HTERT RPE-1 (cell line): ENCODE data around the gene MT1E.
"Not testable (repeated sequence)": the region's sequence is repeated elsewhere in the genome, so short reads cannot be mapped to it uniquely, and the experiment has no call there.

Experiments used
- in situ Hi-C: fragments of 300-500 bp; cut with MboI; formaldehyde crosslinking; loops from 4 replicates; pipeline ENCODE4 v1.14.3; 2020; ENCODE audit warnings: low sequenced_read_pairs

MT1E gene

DNA sequence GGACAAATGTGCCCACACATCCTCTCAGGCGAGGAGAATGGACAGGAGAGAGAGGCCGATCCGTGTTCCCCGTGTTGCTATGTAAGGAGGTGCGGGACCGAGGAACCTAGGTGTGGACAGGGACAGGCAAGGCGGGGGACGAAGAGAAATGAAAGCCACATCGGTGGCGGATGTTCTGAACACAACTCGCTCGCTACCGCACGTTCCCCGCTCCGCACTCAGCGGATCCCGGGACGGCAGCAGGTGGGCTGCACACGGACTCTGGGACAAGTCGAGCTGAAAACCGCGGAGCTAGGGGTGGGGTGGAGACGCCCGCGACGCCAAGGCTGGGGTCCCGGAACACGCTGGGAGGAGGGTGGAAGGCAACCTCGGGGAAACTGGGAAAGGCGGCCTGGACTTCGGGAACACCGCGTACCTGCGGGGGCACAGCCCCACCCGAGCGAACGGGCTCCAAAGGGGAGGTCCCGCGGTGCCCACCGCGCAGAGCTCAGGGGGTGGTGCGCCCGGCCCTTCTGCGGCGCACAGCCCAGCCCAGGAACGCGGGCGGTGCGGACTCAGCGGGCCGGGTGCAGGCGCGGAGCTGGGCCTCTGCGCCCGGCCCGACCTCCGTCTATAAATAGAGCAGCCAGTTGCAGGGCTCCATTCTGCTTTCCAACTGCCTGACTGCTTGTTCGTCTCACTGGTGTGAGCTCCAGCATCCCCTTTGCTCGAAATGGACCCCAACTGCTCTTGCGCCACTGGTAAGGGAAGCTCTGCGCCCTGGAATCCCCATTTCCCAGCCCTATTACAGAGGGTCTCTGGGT, at the start of gene MT1E:
Gene MT1E (plus strand): TSS at position 642 of the 803 bp plus-strand sequence. CDS start 71 bp downstream, at position 713.
- in situ Hi-C loops = no loop called here

DNA sequence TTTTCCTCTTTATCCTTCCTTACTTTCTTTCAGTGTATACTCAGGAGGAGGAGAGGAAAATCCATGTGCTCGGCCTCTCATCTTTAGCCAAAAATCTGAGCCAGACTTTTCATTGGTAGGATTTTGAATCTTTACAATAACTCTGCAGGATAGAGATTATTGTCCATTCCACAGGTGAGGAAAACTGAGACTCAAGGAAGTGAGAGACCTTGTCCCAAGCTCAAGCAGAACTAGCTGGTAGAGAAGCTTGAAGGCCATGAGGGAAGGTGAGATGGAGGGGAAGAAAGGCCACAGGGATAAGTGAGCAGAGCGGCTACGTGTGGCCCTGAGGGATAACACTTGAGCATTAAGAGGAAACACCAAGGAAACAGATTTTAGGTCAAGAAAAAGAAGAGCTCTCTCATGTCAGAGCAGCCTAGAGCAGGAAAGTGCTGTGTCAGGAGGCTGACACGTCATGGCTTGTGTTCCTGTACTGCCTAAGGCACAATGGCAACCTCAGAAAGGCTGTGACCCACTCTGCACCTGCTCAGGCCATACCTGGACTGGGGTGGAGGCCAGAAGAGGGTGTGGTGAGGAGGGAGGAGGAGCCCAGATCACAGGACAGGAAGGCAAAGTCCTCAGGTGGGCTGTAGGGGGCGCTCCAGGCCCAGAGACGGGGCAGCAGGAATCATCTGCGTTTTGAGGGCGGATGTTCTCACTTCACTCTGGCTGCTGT, 48.8 kb upstream of the MT1E start:
- in situ Hi-C loops = no loop called here

DNA sequence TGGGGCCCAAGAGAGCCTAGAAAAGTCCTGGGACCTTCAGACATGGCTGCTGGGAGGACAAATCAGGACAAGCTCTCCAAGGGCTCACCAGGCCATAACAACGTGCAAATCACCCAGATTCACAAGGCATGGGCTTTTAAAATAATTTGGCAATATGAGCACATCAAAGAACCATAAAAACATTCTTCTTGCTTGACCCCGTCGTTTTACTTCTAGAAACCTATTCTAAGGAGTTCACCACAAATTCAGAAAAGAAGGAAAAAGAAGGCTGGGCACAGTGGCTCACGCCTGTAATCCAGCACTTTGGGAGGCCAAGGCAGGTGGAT, 48.3 kb upstream of the MT1E start:
- in situ Hi-C loops = no loop called here

DNA sequence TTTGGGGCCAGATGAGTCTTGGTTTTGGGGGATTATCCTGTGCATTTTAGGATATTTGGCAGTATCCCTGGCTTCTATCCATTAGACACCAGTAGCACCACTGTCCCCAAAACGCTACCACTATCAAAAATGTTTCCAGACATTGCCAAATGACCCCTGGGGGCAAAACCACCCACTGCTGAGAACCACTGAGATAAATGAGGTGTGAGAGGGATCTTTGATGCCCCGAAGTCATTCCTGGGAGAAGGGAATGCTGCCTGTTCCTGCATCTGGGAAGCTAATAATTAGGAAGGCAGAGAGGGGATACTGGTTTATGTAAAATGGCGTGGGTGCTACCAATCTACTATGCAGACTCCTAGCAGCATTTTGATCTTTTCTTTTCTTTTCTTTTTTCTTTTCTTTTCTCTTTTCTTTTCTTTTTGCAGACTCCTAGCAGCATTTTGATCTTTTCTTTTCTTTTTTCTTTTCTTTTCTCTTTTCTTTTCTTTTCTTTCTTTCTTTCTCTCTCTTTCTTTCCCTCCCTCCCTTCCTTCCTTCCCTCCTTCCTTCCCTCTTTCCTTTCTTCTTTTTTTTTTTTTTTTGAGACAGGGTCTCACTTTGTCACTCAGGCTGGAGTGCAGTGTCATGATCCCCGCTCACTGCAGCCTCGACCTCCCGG, 45.1 kb upstream of the MT1E start:
- in situ Hi-C loops = no loop called here

DNA sequence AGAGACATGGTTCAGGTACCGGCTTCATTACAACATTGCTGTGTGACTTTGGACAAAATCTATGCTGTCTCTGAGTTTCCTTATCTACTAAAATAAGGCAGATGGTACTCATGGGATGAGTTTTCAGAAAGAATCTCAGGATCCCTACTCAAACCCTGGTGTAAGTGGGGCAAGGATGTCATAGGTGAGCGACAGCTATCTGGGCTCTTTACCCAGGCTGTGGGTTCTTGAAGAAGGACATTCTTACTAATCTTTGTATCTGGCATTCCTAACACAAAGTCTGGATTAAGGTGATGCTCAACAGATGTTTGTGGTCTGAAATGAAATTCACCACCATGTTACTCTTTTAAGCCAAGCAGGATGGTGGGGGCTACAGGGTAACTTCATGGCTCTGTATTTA, 42.7 kb upstream of the MT1E start:
- in situ Hi-C loops = not testable (repeated sequence)

DNA sequence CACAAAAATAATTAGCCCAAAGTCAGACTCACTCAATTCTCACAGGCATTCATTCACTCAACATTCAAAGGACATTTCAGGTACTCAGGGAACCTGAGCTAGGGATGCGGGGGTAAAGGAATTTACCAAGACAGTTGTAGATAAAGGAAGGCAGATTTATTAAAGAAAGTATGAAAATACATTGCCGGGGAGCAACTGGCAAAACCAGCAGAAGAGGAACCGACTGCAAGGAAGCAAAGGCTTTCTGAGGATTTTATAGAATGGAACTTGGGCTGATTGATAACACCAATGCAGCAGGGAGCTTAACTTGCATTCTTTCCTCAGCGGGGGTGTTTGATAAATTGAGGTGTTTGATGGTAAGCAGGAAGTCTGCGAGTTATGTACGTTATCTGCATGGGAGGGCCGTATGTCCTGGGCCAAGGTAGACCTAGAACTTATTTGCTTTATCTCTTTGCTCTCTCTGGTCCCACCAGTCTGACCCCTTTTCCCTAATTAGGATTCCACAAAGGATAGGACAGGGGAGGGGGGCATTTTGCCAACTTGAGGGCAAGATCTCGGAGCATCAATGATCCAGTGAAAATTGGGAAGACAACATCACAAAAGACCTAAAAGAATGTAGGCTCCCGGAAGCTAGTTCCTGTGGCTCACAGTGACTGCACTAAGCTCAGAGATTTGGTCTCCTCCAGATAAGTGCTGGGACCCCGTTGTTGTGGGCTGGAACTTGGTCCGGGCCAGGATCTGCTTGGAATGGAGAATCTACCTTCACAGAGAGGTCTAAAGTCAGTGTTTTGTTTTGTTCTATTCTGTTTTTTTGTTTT, 42.0 kb upstream of the MT1E start:
- in situ Hi-C loops = no loop called here

DNA sequence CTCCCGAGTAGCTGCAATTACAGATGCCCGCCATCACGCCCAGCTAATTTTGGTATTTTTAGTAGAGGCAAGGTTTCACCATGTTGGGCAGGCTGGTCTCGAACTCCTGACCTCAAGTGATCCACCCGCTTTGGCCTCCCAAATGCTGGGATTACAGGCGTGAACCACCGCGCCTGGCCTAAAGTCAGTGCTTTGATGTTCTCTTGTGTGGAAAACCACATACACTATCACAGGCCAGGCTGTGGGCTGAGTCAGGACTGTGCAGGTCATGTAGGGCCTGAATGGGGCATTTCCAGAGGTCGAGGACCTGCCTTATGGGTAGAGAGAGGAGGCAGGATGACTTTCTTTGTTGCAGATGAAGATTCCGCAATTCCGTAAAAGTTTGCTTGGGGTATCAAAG, 41.3 kb upstream of the MT1E start:
- in situ Hi-C loops = no loop called here

DNA sequence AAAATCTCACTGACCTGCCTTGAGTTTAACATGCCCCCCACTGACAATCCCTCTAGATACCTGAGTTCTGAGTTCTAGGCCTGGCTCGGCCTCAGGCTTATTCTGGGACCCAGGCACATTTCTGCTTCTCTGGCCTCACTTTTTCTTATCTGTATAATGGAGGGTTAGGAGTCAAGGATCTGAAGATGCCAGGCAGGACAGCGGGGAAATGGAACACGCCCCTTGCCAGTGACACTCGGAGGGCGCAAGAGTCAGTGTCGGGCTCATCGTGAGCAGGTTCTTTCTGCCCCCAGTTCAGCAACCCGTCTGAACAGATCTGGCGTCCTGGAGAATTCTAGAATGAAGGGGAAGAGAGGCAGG, 36.8 kb upstream of the MT1E start:
- in situ Hi-C loops = no loop called here

DNA sequence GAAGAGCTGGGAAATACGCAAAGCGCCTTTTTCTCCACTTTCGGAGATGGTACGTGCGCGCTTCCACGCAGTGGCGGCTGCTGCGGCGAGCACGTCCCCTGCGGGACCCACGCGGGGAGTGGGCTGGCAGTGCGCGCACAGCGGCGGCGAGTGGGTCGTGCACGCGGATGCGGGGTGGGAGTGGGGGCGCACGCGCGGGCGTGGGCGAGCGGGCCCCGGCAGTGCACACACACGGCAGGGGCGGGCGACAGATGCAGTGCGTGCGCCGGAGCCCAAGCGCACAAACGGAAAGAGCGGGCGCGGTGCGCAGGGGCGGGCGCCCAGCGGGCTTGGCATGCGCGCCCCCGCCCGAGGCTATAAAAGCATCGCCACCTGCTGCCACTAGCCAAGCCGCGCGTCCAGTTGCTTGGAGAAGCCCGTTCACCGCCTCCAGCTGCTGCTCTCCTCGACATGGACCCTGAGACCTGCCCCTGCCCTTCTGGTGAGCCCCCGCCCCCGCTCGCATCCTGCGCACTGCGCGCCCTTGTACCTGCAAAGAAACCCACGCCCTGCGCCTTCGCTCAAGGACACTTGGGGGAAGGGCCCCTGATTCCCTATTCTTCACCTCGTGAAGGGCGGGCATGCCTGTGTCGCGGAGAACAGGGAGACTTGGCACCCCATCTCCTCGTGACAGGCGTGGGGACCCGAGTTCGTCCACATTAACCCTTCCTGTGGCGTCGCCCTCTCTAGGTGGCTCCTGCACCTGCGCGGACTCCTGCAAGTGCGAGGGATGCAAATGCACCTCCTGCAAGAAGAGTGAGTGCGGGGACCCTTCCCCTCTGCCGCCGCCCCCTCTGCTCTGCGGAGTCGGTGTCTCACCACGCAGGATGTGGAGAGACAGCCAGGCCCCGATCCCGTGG, 36.2 kb upstream of the MT1E start, which contains the start of gene MT3:
Gene MT3 (plus strand): TSS at position 388 of the 899 bp plus-strand sequence. CDS start 63 bp downstream, at position 451.
- in situ Hi-C loops = no loop called here

DNA sequence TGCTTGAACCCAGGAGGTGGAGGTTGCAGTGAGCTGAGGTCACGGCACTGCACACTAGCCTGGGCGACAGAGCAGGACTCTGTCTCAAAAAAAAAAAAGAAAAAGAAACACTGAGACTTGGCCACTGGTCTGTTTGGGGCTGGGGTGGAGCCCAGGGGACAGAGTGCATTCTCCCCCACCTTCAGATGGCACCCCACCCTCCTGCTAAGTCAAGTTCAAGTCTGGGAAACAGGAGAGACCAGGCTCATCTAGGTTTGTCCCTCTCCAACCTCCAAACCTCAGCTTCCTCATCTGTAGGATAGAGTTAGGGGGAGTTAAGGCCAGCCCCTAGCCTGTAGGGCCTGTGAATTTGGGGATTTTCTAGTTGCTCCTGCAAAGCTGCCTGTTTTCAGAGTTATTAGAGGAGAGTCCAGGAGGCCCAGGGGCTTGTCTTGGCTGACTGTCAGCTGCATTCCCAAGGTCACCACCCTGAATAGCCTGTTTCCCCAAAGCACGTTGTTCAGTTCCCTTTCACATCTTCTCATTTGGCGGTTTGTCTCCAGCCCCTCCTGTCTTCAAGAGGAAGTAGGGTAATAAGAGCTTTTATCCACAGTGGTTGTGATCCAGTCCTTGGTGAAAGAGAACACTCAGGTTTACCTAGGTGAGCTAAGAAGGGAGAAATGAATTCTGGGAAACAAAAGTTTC, 34.1 kb upstream of the MT1E start:
- in situ Hi-C loops = no loop called here

DNA sequence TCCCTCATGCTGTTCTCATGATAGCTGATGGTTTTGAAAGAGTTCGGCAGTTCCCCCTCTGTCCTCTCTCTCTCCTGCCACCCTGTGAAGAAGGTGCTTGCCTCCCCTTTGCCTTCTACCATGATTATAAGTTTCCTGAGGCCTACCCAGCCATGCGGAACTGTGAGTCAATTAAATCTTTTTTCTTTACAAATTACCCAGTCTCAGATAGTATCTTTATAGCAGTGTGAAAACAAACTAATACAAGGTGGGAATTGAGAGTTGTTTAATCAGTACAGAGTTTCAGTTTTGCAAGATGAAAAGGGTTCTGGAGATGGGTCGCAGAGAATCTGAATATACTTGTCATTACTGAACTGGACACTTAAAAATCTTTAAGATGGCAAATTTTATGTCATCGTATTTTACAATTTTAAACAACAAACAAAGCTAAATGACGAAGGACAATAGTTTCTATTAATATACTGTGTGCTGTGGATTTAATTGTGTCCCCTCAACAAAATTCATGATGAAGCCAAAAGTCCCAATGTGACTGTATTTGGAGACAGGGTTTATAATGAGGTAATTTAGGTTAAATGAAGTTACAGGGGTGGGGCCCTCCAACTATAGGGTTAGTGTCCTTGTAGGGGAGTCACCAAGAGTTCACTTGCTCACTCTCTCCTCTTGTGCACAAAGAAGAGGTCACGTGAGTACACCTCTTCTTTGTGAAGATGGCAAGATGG, 31.8 kb upstream of the MT1E start:
- in situ Hi-C loops = no loop called here

DNA sequence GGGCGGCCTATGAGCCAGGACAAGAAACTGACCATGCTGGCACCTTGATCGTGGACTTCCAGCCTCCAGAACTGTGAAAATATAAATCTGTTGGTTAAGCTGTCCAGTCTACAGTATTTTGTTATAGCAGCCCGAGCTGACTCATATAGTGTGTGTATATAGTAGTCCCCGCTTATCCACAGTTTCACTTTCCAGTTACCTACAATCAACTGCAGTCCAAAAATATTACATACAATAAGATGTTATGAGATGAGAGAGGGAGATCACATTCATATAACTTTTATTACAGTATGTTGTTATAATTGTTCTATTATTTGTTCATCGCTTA, 31.3 kb upstream of the MT1E start:
- in situ Hi-C loops = no loop called here

DNA sequence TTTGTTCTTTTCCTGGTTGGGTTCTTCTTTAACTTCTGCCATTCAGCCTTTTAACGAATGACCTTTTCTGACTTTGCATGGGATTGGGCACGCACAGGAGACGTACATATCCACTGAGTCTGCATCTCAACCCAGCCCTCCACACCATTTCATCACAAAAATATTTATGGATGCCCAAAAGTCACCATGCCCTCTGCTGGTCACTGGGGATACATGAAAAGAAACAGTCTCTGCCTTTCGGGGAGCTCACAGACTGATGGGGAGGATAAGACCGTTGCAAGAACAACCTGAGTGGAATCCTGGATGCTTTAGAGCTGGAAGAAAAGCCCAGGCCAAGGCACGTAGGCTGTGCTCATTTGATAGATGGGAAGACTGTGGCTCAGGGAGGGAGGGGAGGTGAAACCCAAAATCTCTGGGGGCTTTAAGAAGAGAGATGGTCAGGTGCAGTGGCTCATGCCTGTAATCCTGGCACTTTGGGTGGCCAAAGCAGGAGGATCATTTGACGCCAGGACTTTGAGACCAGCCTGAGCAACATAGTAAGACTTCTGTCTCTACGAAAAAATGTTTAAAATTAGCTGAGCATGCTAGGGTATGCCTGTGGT, 25.1 kb upstream of the MT1E start:
- in situ Hi-C loops = no loop called here

DNA sequence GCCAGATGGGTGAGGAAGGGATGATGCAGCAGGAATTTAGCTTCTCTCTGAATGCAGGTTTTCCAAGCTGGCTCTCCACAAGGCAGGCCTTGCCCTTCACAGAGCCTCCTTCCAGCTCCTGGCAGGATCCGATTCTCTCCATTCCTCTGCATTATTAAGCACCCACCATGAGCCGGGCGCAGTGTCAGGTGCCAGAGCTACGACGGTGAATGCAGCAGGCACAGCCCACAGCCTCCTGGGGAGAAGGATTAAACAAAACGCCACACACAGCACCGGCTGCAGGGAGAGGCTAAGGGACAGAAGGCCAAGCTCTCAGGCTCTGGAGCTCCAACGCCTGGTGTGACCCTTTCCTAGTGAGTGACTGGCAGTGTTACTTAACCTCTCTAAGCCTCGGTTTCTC, 24.3 kb upstream of the MT1E start:
- in situ Hi-C loops = no loop called here

DNA sequence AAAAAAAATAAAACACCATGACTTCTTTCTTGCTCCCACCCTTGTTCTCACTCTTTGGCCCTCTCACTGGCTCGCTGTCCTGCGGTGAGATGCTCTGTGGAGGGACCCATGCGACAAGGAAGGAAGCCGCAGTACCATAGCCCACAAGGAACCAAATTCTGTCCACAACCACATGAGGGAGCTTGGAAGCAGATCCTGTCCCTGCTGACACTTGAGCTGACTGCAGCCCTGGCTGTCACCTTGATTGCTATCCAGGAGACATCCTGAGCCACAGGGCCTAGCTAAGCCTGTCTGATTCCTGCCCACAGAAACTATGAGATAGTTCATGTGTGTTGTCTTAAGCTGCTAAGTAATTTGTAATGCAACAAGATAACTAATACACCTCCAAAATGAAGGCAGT, 22.0 kb upstream of the MT1E start:
- in situ Hi-C loops = no loop called here

DNA sequence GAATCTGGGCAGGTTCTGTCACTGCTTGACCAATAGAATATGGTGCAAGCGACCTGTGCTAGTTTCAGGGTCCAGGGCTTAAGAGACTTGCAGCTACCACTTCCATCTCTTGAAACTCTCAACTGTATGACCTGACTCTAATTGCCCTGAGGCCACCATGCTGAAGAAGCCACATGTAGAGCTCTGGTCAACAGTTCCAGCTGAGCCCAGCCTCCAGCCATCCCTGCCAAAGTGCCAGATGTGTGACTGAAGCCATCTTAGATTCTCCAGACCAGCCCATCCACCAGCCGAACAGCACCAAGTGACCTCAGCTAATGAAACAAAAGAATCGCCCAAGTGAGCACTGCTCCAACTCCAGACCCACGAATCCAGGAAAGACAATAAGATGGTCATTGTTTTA, 20.6 kb upstream of the MT1E start:
- in situ Hi-C loops = no loop called here

DNA sequence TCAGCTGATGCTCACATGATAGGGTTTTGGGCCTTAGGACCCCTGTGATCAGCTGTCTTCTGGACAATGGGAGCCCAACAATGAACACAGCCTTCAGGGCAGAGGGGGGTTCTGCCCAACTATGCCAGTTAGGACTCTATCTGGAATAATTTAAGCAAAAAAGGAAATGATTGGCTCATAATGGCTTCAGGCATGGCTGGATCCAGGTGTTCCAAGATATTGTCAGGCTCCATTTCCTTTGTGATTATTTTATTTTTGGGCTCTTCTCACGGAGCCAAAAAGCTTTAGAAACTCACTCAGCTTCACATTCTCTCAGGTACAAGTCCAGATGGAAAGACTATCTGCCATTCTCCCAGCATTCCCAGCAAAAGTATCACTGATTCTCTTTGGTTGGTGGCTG, 20.1 kb upstream of the MT1E start:
- in situ Hi-C loops = no loop called here

DNA sequence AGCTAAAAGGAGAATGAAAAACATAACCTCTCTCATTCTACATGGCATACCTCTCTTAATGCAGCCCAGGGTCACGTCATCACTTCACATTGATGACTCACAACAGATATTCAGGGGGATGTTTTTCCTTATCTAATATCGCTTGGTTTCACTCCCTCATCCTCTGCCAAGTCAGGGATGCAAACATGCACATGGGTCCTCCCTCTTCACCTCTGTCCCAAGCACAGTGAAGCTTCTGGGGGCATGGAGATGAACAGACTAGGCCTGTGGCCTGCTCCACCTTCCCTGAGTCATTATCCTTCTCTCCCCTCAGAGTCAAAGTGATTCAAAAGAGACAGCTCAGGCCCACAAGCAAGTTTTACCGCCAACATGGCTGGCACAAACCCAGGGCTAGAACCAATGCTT, 19.5 kb upstream of the MT1E start:
- in situ Hi-C loops = no loop called here
